Fibroblast of skin of right quadriceps (primary cell): ENCODE results near the gene ARHGAP45.

Experiments
- DNase-seq: peaks from one replicate; pipeline ENCODE4 v3.0.0-alpha.2; 2013

ARHGAP45 gene

GRCh38 chr19:1089126-1089771 is 22.3 kb downstream of the ARHGAP45 start:
- no peak for DNase-seq

- DNase-seq = no peak
Observed at GRCh38 chr19:1089891-1090290, 22.9 kb downstream of the ARHGAP45 start.

- DNase-seq = no peak
Observed at GRCh38 chr19:1090731-1091543, 24.0 kb downstream of the ARHGAP45 start.

GRCh38 chr19:1091544-1092175 is 24.7 kb downstream of the ARHGAP45 start:
- no peak for DNase-seq

GRCh38 chr19:1093330-1093729 is 26.4 kb downstream of the ARHGAP45 start:
- no peak for DNase-seq

GRCh38 chr19:1093811-1094553 is 27.0 kb downstream of the ARHGAP45 start:
- no peak for DNase-seq

DNA sequence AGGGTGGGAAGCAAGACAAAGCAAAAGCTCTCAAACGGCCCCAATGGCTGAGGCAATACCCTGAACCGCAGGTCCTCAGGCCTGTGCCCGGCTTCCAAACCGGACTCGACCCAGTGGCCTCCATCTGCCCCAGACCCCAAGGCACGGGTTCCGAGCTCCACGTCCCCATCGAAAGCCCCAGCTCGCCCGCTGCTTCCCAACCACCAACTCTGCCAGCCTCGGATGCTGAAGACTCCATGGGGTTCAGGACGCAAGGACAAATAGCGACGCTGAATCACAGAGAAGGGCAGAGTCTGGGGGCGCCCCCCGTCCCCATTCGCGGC is 27.6 kb downstream of the ARHGAP45 start:
- DNase-seq = no peak

DNA sequence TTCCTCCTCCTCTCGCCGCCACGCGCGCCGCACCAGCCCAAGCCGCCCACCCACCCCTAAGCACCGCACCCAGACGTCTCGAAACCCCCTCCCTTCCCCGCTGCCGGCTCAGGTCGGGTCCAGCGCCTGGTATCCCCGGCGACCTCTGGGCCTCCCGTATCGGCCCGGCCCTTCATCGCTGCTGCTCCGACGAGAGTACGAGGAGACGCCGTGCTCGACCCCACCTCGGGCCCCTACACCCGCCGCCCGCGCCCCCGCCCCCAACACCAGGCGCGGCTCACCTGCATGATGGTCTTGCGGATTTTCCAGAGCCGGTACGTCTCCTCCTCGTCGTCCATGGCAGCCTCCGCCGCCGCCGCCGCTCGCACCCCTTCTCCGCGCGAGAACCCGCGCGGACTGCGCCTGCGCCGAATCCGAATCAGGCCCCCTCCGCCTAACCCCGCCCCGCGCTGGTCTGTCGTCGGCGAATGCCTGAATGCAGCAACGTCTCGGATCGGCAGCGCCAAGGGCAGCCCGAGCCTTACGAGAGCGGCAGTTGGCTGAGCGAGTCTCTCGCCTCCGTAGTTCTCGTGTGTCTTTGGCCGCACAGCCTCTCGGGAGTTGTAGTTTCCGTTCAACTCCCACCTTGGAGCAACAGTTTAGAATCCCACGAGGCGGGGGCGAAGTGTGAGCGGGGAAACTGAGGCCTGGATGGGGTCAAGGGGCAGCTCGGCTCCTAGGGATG is 28.2 kb downstream of the ARHGAP45 start, which contains the start of gene POLR2E:
POLR2E (minus strand) TSS at position 398 of the 724 bp plus-strand sequence; CDS start at position 338, 60 bp downstream.
- peak; percentile 98 for DNase-seq

DNA sequence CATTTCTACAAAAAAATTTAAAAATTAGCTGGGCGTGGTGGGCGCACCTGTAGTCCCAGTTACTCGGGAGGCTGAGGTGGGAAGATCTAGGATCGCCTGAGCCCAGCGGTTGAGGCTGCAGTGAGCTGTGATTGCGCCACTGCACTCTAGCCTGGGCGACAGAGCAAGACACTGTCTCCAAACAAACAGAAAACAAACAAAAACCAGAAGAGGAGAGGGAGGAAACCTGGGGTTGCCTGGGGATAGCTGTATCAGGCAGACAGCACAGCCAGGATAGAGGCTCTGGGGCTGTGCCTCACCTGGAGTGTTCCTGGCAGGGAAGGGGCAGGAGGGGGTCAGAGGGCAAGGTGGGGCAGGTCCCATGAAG is 30.8 kb downstream of the ARHGAP45 start:
- no peak for DNase-seq

GRCh38 chr19:1098177-1099051 is 31.4 kb downstream of the ARHGAP45 start:
- no peak for DNase-seq

GRCh38 chr19:1101337-1101698 is 34.4 kb downstream of the ARHGAP45 start:
- DNase-seq = no peak

GRCh38 chr19:1102407-1103131 is 35.6 kb downstream of the ARHGAP45 start:
- peak; percentile 99 for DNase-seq

DNA sequence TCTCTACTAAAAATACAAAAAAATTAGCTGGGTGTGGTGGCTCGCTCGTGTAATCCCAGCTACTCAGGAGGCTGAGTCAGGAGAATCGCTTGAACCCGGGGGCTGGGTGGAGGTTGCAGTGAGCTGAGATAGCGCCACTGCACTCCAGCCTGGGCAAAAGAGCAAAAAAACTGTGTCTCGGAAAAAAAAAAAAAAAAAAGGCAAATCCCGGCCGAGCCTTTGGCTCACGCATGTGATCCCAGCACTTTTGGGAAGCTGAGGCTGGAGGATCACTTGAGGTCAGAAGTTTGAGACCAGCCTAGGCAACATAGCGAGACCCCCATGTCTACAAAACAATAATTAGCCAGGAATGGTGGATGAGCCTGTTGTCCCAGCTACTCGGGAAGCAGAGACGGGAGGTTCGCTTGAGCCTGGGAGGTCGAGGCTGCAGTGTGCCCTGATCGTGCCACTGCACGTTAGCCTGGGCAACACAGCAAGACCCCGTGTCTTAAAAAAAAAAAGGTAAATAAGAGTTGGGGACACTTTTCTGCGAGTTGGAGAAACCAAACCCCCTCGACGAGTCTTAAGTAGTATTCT is 36.3 kb downstream of the ARHGAP45 start:
- peak; percentile 39 for DNase-seq

- peak; percentile 100 for DNase-seq
Observed at GRCh38 chr19:1103708-1104310, 36.8 kb downstream of the ARHGAP45 start, which contains the start of gene GPX4. TSS of gene GPX4 (plus strand) at chr19:1103994. CDS start at chr19:1104044, 50 bp downstream.

- peak; percentile 70 for DNase-seq
Observed at GRCh38 chr19:1104311-1105007, 37.5 kb downstream of the ARHGAP45 start.

GRCh38 chr19:1105008-1105872 is 38.3 kb downstream of the ARHGAP45 start:
- DNase-seq = peak; percentile 39

DNA sequence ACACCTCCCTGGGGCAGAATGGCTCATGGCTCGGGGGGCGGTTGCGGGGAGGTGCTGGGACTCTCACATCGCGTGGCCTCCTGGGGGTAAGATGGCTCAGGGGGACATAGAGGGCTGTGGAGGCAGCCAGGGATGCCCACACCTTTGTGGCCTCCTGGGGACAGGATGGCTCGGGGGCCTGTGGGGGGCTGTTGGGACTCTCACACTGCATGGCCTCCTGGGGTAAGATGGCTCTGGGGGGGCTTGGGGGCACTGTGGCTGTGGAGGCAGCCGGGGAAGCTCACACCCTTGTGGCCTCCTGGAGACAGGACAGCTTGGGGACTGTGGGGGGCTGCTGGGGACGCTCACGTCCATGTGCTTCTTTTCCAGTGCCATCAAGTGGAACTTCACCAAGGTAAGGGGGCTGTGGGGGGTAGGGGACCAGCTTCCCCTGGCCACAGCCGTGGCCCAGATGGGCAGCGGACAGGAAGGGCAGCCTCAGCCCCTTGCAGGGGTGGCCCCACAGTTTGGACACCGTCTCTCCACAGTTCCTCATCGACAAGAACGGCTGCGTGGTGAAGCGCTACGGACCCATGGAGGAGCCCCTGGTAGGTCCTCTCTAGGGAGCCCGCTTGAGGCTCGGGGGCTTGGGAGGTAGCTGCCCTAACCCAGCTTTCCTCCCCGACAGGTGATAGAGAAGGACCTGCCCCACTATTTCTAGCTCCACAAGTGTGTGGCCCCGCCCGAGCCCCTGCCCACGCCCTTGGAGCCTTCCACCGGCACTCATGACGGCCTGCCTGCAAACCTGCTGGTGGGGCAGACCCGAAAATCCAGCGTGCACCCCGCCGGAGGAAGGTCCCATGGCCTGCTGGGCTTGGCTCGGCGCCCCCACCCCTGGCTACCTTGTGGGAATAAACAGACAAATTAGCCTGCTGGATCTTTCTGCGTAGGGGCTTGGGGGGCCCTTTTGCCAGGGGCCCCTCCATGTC is 39.2 kb downstream of the ARHGAP45 start:
- DNase-seq = no peak
